Neural progenitor cell (in vitro differentiated cells): ENCODE results near the gene PRICKLE3. TPM values are rescaled to one million over a fixed set of nuclear protein-coding genes. Genes with fewer than 3 reads are reported as not detected.

Source experiments
- DNase-seq: peaks from one replicate; pipeline ENCODE4 v3.0.0-alpha.2; 2016; ENCODE audit warnings: low spot score
- H2AFZ ChIP-seq: fragments of 200-600 bp; sonication (generic); replicated peaks from 2 replicates; pipeline ENCODE4 v1.6.1; 2016; ENCODE audit warnings: antibody characterized with exemption
- H3F3A ChIP-seq: fragments of 200-600 bp; sonication (generic); 2 replicates; pipeline ENCODE4 v1.6.1; 2016; ENCODE audit warnings: antibody characterized with exemption, low read depth
- H3K27ac ChIP-seq: fragments of 200-600 bp; sonication (generic); 2 replicates; pipeline ENCODE4 v1.5.1; 2016; ENCODE audit warnings: mild to moderate bottlenecking
- H3K27me3 ChIP-seq: fragments of 200-600 bp; sonication (generic); 2 replicates; pipeline ENCODE4 v1.6.1; 2016; ENCODE audit warnings: mild to moderate bottlenecking, moderate library complexity
- H3K36me3 ChIP-seq: fragments of 200-600 bp; sonication (generic); 2 replicates; pipeline ENCODE4 v1.5.1; 2016
- H3K4me1 ChIP-seq: fragments of 200-600 bp; sonication (generic); 2 replicates; pipeline ENCODE4 v1.6.1; 2016; ENCODE audit warnings: mixed run types
- H3K4me2 ChIP-seq: fragments of 200-600 bp; sonication (generic); 2 replicates; pipeline ENCODE4 v1.6.1; 2016
- H3K4me3 ChIP-seq: fragments of 200-600 bp; sonication (generic); 2 replicates; pipeline ENCODE4 v1.5.1; 2016
- H3K79me2 ChIP-seq: fragments of 200-600 bp; sonication (generic); 2 replicates; pipeline ENCODE4 v1.6.1; 2016; ENCODE audit warnings: low read depth
- H3K9ac ChIP-seq: fragments of 200-600 bp; sonication (generic); 2 replicates; pipeline ENCODE4 v1.6.1; 2016
- H3K9me3 ChIP-seq: fragments of 200-600 bp; sonication (generic); 2 replicates; pipeline ENCODE4 v1.5.1; 2016; ENCODE audit warnings: low read depth
- H4K20me1 ChIP-seq: fragments of 200-600 bp; sonication (generic); 2 replicates; pipeline ENCODE4 v1.6.1; 2016; ENCODE audit warnings: low read depth
- H3K27ac Mint-ChIP-seq: 3 replicates; pipeline ENCODE4 v1.8.0; 2021; ENCODE audit warnings: mixed read lengths
- H3K27me3 Mint-ChIP-seq: 2 replicates; pipeline ENCODE4 v1.8.0; 2022; ENCODE audit warnings: low read depth, mild to moderate bottlenecking, inconsistent platforms, moderate library complexity, mixed read lengths; ENCODE audit not compliant: insufficient read depth
- H3K36me3 Mint-ChIP-seq: 3 replicates; pipeline ENCODE4 v1.8.0; 2021; ENCODE audit warnings: mixed read lengths
- H3K4me1 Mint-ChIP-seq: 3 replicates; pipeline ENCODE4 v1.8.0; 2021; ENCODE audit warnings: mixed read lengths
- H3K4me3 Mint-ChIP-seq: 3 replicates; pipeline ENCODE4 v1.8.0; 2021; ENCODE audit warnings: mild to moderate bottlenecking, moderate library complexity, mixed read lengths
- H3K9me3 Mint-ChIP-seq: 3 replicates; pipeline ENCODE4 v1.8.0; 2020; ENCODE audit warnings: mixed read lengths
- CTCF ChIP-seq: fragments of 200-600 bp; sonication (generic); IDR thresholded peaks from 2 replicates; pipeline ENCODE4 v1.5.1; 2017; ENCODE audit warnings: antibody characterized with exemption, mild to moderate bottlenecking
- EZH2 ChIP-seq: fragments of 200-600 bp; sonication (generic); IDR thresholded peaks from 2 replicates; pipeline ENCODE4 v1.6.1; 2017; ENCODE audit warnings: antibody characterized with exemption, mild to moderate bottlenecking, moderate library complexity
- EZH2phosphoT487 ChIP-seq: fragments of 200-600 bp; sonication (generic); IDR thresholded peaks from 2 replicates; pipeline ENCODE4 v1.6.1; 2017; ENCODE audit warnings: antibody characterized with exemption
- total RNA-seq: library from RNA; depleted of rRNA; stranded (reverse); fragments of >200 nt; gene quantifications from 2 replicates; pipeline ENCODE4 v1.2.3, GENCODE V29; 2015; ENCODE audit warnings: low replicate concordance

The PRICKLE3 gene
- total RNA-seq, 1 donor from 2014 or later = 0.28 TPM

GRCh38 chrX:49162620-49163019 lies 23.6 kb downstream of the PRICKLE3 start, which contains the start of gene MAGIX:
Gene MAGIX (plus strand): TSS chrX:49162758. CDS start chrX:49162890, 132 bp downstream.
- TF ChIP-seq EZH2 (no peak), CTCF (no peak), EZH2phosphoT487 (no peak)
- H3K4me3 Mint-ChIP-seq = peak within 1 kb of the TSS; percentile 65
- no peaks in the 10 kb centered on the region for H3K9me3 ChIP-seq
- peaks cover 19% of the 10 kb centered on the region for H3K9me3 Mint-ChIP-seq
- H3K36me3 ChIP-seq = no peaks in the 10 kb centered on the region
- DNase-seq = no peak
- H3K27me3 ChIP-seq = peaks cover 55% of the 10 kb centered on the region
- peaks cover 14% of the 10 kb centered on the region for H3K4me1 Mint-ChIP-seq
- no peaks in the 10 kb centered on the region for H4K20me1 ChIP-seq
- no peak within 1 kb of the TSS for H3K27ac Mint-ChIP-seq
- no peak within 1 kb of the TSS for H2AFZ ChIP-seq
- H3F3A ChIP-seq = peaks cover 5% of the 10 kb centered on the region
- no peaks in the 10 kb centered on the region for H3K79me2 ChIP-seq
- no peaks in the 10 kb centered on the region for H3K36me3 Mint-ChIP-seq
- peak within 1 kb of the TSS; percentile 54 for H3K4me2 ChIP-seq
- H3K4me1 ChIP-seq = peaks cover 10% of the 10 kb centered on the region
- H3K27ac ChIP-seq = no peak within 1 kb of the TSS
- H3K9ac ChIP-seq = no peak within 1 kb of the TSS
- H3K4me3 ChIP-seq = peak within 1 kb of the TSS; percentile 41
- peaks cover 9% of the 10 kb centered on the region for H3K27me3 Mint-ChIP-seq

- Mint-ChIP-seq H3K27me3 (peaks cover 5% of the 10 kb centered on the region), H3K4me3 (no peak overlapping the region), H3K9me3 (peaks cover 18% of the 10 kb centered on the region), H3K27ac (no peak overlapping the region), H3K36me3 (no peaks in the 10 kb centered on the region), H3K4me1 (peaks cover 8% of the 10 kb centered on the region)
- Histone ChIP-seq H3K36me3 (no peaks in the 10 kb centered on the region), H4K20me1 (no peaks in the 10 kb centered on the region), H3F3A (peaks cover 5% of the 10 kb centered on the region), H3K27me3 (peaks cover 51% of the 10 kb centered on the region), H3K4me1 (no peaks in the 10 kb centered on the region), H3K27ac (no peak overlapping the region), H3K4me3 (no peak overlapping the region), H3K79me2 (no peaks in the 10 kb centered on the region), H3K9me3 (no peaks in the 10 kb centered on the region), H3K9ac (no peak overlapping the region), H2AFZ (no peak overlapping the region), H3K4me2 (no peak overlapping the region)
- DNase-seq = no peak
- TF ChIP-seq EZH2 = no peak
- TF ChIP-seq EZH2phosphoT487 = no peak
- TF ChIP-seq CTCF = no peak
These were observed 24.5 kb downstream of the PRICKLE3 start for GRCh38 chrX:49161632-49162031.

- Histone ChIP-seq H3K36me3 (no peaks in the 10 kb centered on the region), H2AFZ (no peak overlapping the region), H3K27me3 (peaks cover 45% of the 10 kb centered on the region), H3K4me3 (no peak overlapping the region), H3K9me3 (no peaks in the 10 kb centered on the region), H3K9ac (no peak overlapping the region), H3F3A (peaks cover 7% of the 10 kb centered on the region), H3K4me1 (no peaks in the 10 kb centered on the region), H3K79me2 (no peaks in the 10 kb centered on the region), H4K20me1 (no peaks in the 10 kb centered on the region), H3K4me2 (no peak overlapping the region), H3K27ac (no peak overlapping the region)
- Mint-ChIP-seq H3K4me3 (no peak overlapping the region), H3K27me3 (peaks cover 3% of the 10 kb centered on the region), H3K4me1 (peaks cover 8% of the 10 kb centered on the region), H3K9me3 (peaks cover 16% of the 10 kb centered on the region), H3K36me3 (no peaks in the 10 kb centered on the region), H3K27ac (no peak overlapping the region)
- DNase-seq = no peak
- TF ChIP-seq EZH2phosphoT487 (no peak), CTCF (no peak), EZH2 (no peak)
These were observed 25.3 kb downstream of the PRICKLE3 start for GRCh38 chrX:49160908-49161307.
